OCI-LY3 (cell line): Measurements from ENCODE around the gene AOX1.

ENCODE experiments used
- CTCF ChIP-seq: fragments of 200-600, 300-600 bp; sonication (generic); IDR thresholded peaks from 2 replicates; pipeline ENCODE4 v1.5.1; 2014; ENCODE audit warnings: antibody characterized with exemption, low read length, low read depth
- EZH2phosphoT487 ChIP-seq: fragments of 200-600 bp; shearing (Covaris generic); IDR thresholded peaks from 2 replicates; pipeline ENCODE4 v1.6.1; 2018; ENCODE audit warnings: antibody characterized with exemption, mixed run types, low read depth

GRCh38 chr2:200584639-200585038 is 1.2 kb upstream of the AOX1 start:
- TF ChIP-seq CTCF (no peak), EZH2phosphoT487 (no peak)
